ENCODE results near the gene MAN2A2.

Gene MAN2A2

GRCh38 chr15:90876512-90877170, 26.5 kb upstream of the MAN2A2 start:
- Histone ChIP-seq H3K4me2 (ENCODE audit: insufficient read depth, low read length, poor library complexity, severe bottlenecking) (no peak overlapping the region), H4K8ac (ENCODE audit: low read depth, low read length) (no peak overlapping the region), H3K4me1 (ENCODE audit: control insufficient read depth in 2 of 2, insufficient read depth in 1 of 2, low read depth in 1 of 2, low read length in 2 of 2) (peaks cover 21% of the 10 kb centered on the region in 2 donors), H3K18ac (ENCODE audit: low read length) (no peak overlapping the region), H3K4ac (ENCODE audit: low read length) (no peak overlapping the region), H3K27ac (replicated peaks; ENCODE audit: low read length) (no peak overlapping the region), H3K4me3 (ENCODE audit: low read length in 2 of 2) (no peak overlapping the region), H2BK15ac (ENCODE audit: low read length) (no peak overlapping the region), H2AK5ac (ENCODE audit: low read depth, low read length) (no peak overlapping the region), H3K27me3 (ENCODE audit: control insufficient read depth in 3 of 3, insufficient read depth in 3 of 3, low read depth in 1 of 3, low read length in 3 of 3) (no peaks in the 10 kb centered on the region), H4K91ac (ENCODE audit: low read depth, low read length, poor library complexity) (no peak overlapping the region), H3K9ac (ENCODE audit: low read depth, low read length, poor library complexity) (no peak overlapping the region), H3K9me3 (replicated peaks in 1 of 2; ENCODE audit: control insufficient read depth in 2 of 2, insufficient read depth in 1 of 2, low read depth in 1 of 2, low read length in 2 of 2) (no peaks in the 10 kb centered on the region), H2BK120ac (ENCODE audit: low read depth, low read length) (no peak overlapping the region), H3K14ac (ENCODE audit: low read length) (no peak overlapping the region), H2AFZ (ENCODE audit: low read length) (no peak overlapping the region), H2BK12ac (ENCODE audit: low read length) (no peak overlapping the region), H2BK5ac (ENCODE audit: low read length) (no peak overlapping the region), H3K79me1 (ENCODE audit: low read depth, low read length) (peaks cover 3% of the 10 kb centered on the region), H3K36me3 (replicated peaks in 1 of 2; ENCODE audit: control insufficient read depth in 2 of 2, insufficient read depth in 2 of 2, low read length in 2 of 2) (peaks cover 21 to 34% of the 10 kb centered on the region in 2 donors), H3K23ac (ENCODE audit: low read depth, low read length, poor library complexity) (peak overlapping the region; percentile 94)
- no peak for DNase-seq (ENCODE audit: low spot score)
- no CpG with 5 or more reads among the region's 15 CpGs for WGBS, 2 donors (ENCODE audit: extremely low coverage in 2 of 2, insufficient read length in 2 of 2, insufficient replicate concordance in 1 of 2)

GRCh38 chr15:90877315-90877714, 25.8 kb upstream of the MAN2A2 start:
- H4K91ac ChIP-seq (ENCODE audit: low read depth, low read length, poor library complexity), result no peak overlapping the region
- no peaks in the 10 kb centered on the region for H3K27me3 ChIP-seq (ENCODE audit: control insufficient read depth in 3 of 3, insufficient read depth in 3 of 3, low read depth in 1 of 3, low read length in 3 of 3)
- H4K8ac ChIP-seq (ENCODE audit: low read depth, low read length), result no peak overlapping the region
- H3K4me1 ChIP-seq (ENCODE audit: control insufficient read depth in 2 of 2, insufficient read depth in 1 of 2, low read depth in 1 of 2, low read length in 2 of 2), result peaks cover 18 to 19% of the 10 kb centered on the region in 2 donors
- H3K14ac ChIP-seq (ENCODE audit: low read length), result no peak overlapping the region
- H3K23ac ChIP-seq (ENCODE audit: low read depth, low read length, poor library complexity), result peak overlapping the region; percentile 82
- peak overlapping the region; percentile 27 for H2BK5ac ChIP-seq (ENCODE audit: low read length)
- no peak overlapping the region for H2BK15ac ChIP-seq (ENCODE audit: low read length)
- no peak overlapping the region for H3K4ac ChIP-seq (ENCODE audit: low read length)
- H3K4me3 ChIP-seq (ENCODE audit: low read length in 2 of 2), result no peak overlapping the region
- peaks cover 23 to 34% of the 10 kb centered on the region in 2 donors for H3K36me3 ChIP-seq (replicated peaks in 1 of 2; ENCODE audit: control insufficient read depth in 2 of 2, insufficient read depth in 2 of 2, low read length in 2 of 2)
- H3K79me1 ChIP-seq (ENCODE audit: low read depth, low read length), result peaks cover 3% of the 10 kb centered on the region
- DNase-seq (ENCODE audit: low spot score), result no peak
- no peak overlapping the region for H2AFZ ChIP-seq (ENCODE audit: low read length)
- WGBS, 2 donors (ENCODE audit: extremely low coverage in 2 of 2, insufficient read length in 2 of 2, insufficient replicate concordance in 1 of 2), result no CpG with 5 or more reads among the region's 14 CpGs
- H2BK120ac ChIP-seq (ENCODE audit: low read depth, low read length), result no peak overlapping the region
- peak overlapping the region; percentile 62 for H3K18ac ChIP-seq (ENCODE audit: low read length)
- peak overlapping the region; percentile 42 for H2AK5ac ChIP-seq (ENCODE audit: low read depth, low read length)
- H3K9ac ChIP-seq (ENCODE audit: low read depth, low read length, poor library complexity), result peak overlapping the region; percentile 15
- H3K4me2 ChIP-seq (ENCODE audit: insufficient read depth, low read length, poor library complexity, severe bottlenecking), result no peak overlapping the region
- H3K9me3 ChIP-seq (replicated peaks in 1 of 2; ENCODE audit: control insufficient read depth in 2 of 2, insufficient read depth in 1 of 2, low read depth in 1 of 2, low read length in 2 of 2), result no peaks in the 10 kb centered on the region
- no peak overlapping the region for H2BK12ac ChIP-seq (ENCODE audit: low read length)
- no peak overlapping the region for H3K27ac ChIP-seq (replicated peaks; ENCODE audit: low read length)

- WGBS, 2 donors (ENCODE audit: extremely low coverage in 2 of 2, insufficient read length in 2 of 2, insufficient replicate concordance in 1 of 2), result no CpG with 5 or more reads among the region's 14 CpGs
- Histone ChIP-seq H3K4me3 (ENCODE audit: low read length in 2 of 2) (no peak overlapping the region), H3K27ac (replicated peaks; ENCODE audit: low read length) (no peak overlapping the region), H3K79me1 (ENCODE audit: low read depth, low read length) (peaks cover 3% of the 10 kb centered on the region), H2BK12ac (ENCODE audit: low read length) (no peak overlapping the region), H3K23ac (ENCODE audit: low read depth, low read length, poor library complexity) (no peak overlapping the region), H3K9me3 (replicated peaks in 1 of 2; ENCODE audit: control insufficient read depth in 2 of 2, insufficient read depth in 1 of 2, low read depth in 1 of 2, low read length in 2 of 2) (no peaks in the 10 kb centered on the region), H3K27me3 (ENCODE audit: control insufficient read depth in 3 of 3, insufficient read depth in 3 of 3, low read depth in 1 of 3, low read length in 3 of 3) (no peaks in the 10 kb centered on the region), H2BK15ac (ENCODE audit: low read length) (no peak overlapping the region), H2AFZ (ENCODE audit: low read length) (no peak overlapping the region), H2AK5ac (ENCODE audit: low read depth, low read length) (no peak overlapping the region), H3K9ac (ENCODE audit: low read depth, low read length, poor library complexity) (peak overlapping the region; percentile 50), H3K14ac (ENCODE audit: low read length) (peak overlapping the region; percentile 67), H4K8ac (ENCODE audit: low read depth, low read length) (no peak overlapping the region), H3K36me3 (replicated peaks in 1 of 2; ENCODE audit: control insufficient read depth in 2 of 2, insufficient read depth in 2 of 2, low read length in 2 of 2) (peaks cover 23 to 34% of the 10 kb centered on the region in 2 donors), H2BK5ac (ENCODE audit: low read length) (peak overlapping the region; percentile 66), H3K4ac (ENCODE audit: low read length) (no peak overlapping the region), H2BK120ac (ENCODE audit: low read depth, low read length) (no peak overlapping the region), H4K91ac (ENCODE audit: low read depth, low read length, poor library complexity) (peak overlapping the region; percentile 30), H3K4me2 (ENCODE audit: insufficient read depth, low read length, poor library complexity, severe bottlenecking) (no peak overlapping the region), H3K4me1 (ENCODE audit: control insufficient read depth in 2 of 2, insufficient read depth in 1 of 2, low read depth in 1 of 2, low read length in 2 of 2) (peaks cover 13 to 14% of the 10 kb centered on the region in 2 donors), H3K18ac (ENCODE audit: low read length) (peak overlapping the region; percentile 17)
- DNase-seq (ENCODE audit: low spot score), result no peak
Observed at GRCh38 chr15:90877996-90878395, 25.1 kb upstream of the MAN2A2 start.

GRCh38 chr15:90878660-90879059, 24.4 kb upstream of the MAN2A2 start:
- Histone ChIP-seq H2BK5ac (ENCODE audit: low read length) (no peak overlapping the region), H3K18ac (ENCODE audit: low read length) (no peak overlapping the region), H3K23ac (ENCODE audit: low read depth, low read length, poor library complexity) (peak overlapping the region; percentile 55), H3K9me3 (replicated peaks in 1 of 2; ENCODE audit: control insufficient read depth in 2 of 2, insufficient read depth in 1 of 2, low read depth in 1 of 2, low read length in 2 of 2) (no peaks in the 10 kb centered on the region), H3K79me1 (ENCODE audit: low read depth, low read length) (peaks cover 3% of the 10 kb centered on the region), H3K27me3 (ENCODE audit: control insufficient read depth in 3 of 3, insufficient read depth in 3 of 3, low read depth in 1 of 3, low read length in 3 of 3) (no peaks in the 10 kb centered on the region), H2BK15ac (ENCODE audit: low read length) (no peak overlapping the region), H3K27ac (replicated peaks; ENCODE audit: low read length) (no peak overlapping the region), H4K8ac (ENCODE audit: low read depth, low read length) (no peak overlapping the region), H3K9ac (ENCODE audit: low read depth, low read length, poor library complexity) (no peak overlapping the region), H3K4ac (ENCODE audit: low read length) (no peak overlapping the region), H3K36me3 (replicated peaks in 1 of 2; ENCODE audit: control insufficient read depth in 2 of 2, insufficient read depth in 2 of 2, low read length in 2 of 2) (peaks cover 23 to 34% of the 10 kb centered on the region in 2 donors), H2AFZ (ENCODE audit: low read length) (no peak overlapping the region), H2BK12ac (ENCODE audit: low read length) (no peak overlapping the region), H3K14ac (ENCODE audit: low read length) (no peak overlapping the region), H4K91ac (ENCODE audit: low read depth, low read length, poor library complexity) (no peak overlapping the region), H2AK5ac (ENCODE audit: low read depth, low read length) (no peak overlapping the region), H3K4me3 (ENCODE audit: low read length in 2 of 2) (peak overlapping the region in 1 of 2 donors; percentile 36), H3K4me2 (ENCODE audit: insufficient read depth, low read length, poor library complexity, severe bottlenecking) (no peak overlapping the region), H3K4me1 (ENCODE audit: control insufficient read depth in 2 of 2, insufficient read depth in 1 of 2, low read depth in 1 of 2, low read length in 2 of 2) (peaks cover 10 to 12% of the 10 kb centered on the region in 2 donors), H2BK120ac (ENCODE audit: low read depth, low read length) (no peak overlapping the region)
- no CpG with 5 or more reads among the region's 15 CpGs for WGBS, 2 donors (ENCODE audit: extremely low coverage in 2 of 2, insufficient read length in 2 of 2, insufficient replicate concordance in 1 of 2)
- no peak for DNase-seq (ENCODE audit: low spot score)

Measured in neuronal stem cell (in vitro differentiated cells).